Measurements from ENCODE around the gene ITGA2B. TPM values are rescaled to one million over a fixed set of nuclear protein-coding genes. Genes with fewer than 3 reads are reported as not detected.
"Not testable (repeated sequence)": the region's sequence is repeated elsewhere in the genome, so short reads cannot be mapped to it uniquely, and the experiment has no call there.

ITGA2B gene
- total RNA-seq, 1 donor from 2014 or later: 6.2 TPM

DNA sequence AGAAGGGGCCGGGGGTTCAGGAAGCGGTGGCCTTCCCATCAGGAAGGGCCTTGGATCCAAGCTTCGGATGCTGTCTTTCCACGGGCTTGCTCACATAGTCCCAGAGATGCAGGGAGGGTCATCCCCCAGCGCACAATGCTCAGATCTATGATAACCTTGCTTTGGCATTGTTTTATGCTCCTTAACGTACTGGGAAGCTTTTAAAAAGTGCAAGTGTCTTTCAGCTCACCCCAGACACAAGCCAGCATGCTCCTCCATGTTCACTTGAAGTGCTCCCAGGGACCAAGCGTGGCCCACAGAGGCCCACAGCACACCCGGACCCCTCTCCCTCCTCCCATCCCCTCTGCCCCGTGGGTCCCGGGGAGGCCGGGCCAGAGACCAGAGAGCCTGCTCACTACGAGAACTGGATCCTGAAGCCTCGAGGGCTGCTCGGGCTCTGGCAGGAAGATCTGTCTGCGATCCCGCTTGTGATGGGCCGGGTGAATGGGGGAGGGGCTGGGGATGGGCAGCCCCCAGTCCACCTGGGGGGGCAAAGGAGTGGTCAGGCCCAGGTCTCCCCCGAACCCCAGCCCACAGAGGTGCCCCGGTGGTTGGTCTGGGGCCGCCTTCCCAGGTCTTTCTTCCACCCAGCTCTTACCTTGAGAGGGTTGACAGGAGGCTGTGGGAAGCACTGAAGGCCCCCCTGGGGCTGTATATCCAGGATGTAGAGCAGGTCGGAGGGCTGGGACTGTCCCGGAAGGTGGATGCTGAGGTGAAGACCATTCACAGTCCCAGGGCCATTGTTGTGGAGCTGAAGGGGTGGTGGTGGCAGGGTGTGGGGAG is 14.0 kb downstream of the ITGA2B start:
- ATAC-seq (peak; percentile 29), DNase-seq (ENCODE audit: low spot score) (no peak)
- intact Hi-C loops (cut with DNase I): no loop called here

DNA sequence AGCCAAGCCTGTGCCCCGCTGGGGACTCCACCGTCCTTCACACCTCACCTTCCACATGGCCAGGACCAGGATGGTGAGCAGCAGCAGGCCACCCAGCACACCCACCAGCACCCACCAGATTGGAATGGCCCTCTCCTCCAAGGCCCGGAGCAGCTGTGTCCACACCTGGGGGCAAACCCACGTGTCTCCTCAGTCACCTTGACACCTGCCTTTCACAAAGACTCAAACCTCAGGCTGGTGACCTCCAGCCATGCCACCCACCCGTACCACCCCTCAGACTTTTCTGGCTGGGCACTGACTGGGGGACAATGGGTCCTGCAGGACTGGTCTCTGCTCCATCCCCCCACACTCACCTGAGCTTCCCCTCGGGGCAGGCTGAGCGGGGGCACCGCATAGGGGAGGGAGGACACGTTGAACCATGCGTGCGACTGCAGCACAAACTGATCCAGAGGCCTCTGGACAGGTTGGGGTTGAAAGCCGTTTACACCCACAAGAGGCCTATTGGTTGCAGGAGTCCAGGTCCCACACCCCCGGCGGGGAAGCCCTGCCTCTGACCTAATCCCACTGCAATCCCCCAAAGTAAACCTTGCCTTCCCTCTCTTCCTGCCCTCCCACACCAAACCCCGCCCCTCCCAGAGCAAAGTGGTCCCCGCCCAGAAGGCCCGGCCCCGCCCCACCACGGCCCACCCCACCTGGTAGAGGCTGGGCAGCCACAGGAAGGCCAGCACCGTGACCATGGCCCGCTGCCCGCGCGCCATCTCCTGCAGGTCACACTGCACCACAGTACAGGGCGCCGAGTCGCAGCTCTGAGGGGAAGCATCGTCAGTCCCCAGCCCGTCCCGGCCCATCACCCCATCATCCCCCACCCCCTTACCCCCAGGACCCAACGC is 14.9 kb downstream of the ITGA2B start:
- no peak for DNase-seq (ENCODE audit: low spot score)
- peak; percentile 32 for ATAC-seq
- intact Hi-C loops (cut with DNase I): no loop called here

DNA sequence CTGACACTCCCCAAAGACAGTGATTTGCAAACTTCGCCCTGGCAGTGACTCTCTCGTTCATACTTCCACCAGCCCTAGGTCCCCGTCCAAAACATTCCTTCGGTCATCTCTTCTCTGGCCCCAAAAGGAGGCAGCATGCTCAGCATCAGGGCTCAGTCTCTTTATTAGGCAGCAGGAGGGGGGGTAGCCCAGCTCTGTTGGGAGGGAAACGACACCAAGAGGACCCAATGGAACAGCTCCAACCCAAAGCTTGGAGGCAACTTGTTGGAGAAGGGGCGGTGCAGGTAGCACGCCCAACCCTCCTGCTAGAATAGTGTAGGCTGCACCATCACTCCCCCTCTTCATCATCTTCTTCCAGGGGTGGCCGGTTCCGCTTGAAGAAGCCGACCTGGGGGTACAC is 17.4 kb downstream of the ITGA2B start:
- DNase-seq (ENCODE audit: low spot score) (no peak), ATAC-seq (no peak)
- intact Hi-C loops (cut with DNase I): no loop called here

DNA sequence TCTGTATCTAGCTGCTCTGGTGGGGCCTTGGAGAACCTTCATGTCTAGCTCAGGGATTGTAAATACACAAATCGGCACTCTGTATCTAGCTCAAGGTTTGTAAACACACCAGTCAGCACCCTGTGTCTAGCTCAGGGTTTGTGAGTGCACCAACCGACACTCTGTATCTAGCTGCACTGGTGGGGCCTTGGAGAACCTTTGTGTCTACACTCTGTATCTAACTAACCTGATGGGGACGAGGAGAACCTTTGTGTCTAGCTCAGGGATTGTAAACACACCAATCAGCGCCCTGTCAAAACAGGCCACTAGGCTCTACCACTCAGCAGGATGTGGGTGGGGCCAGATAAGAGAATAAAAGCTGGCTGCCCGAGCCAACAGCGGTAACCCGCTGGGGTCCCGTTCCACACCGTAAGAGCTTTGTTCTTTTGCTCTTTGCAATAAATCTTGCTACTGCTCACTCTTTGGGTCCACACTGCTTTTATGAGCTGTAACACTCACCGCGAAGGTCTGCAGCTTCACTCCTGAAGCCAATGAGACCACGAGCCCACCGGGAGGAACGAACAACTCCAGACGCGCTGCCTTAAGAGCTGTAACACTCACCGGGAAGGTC is 19.9 kb downstream of the ITGA2B start:
- DNase-seq (ENCODE audit: low spot score); intact Hi-C loops (cut with DNase I); ATAC-seq: not testable (repeated sequence)

DNA sequence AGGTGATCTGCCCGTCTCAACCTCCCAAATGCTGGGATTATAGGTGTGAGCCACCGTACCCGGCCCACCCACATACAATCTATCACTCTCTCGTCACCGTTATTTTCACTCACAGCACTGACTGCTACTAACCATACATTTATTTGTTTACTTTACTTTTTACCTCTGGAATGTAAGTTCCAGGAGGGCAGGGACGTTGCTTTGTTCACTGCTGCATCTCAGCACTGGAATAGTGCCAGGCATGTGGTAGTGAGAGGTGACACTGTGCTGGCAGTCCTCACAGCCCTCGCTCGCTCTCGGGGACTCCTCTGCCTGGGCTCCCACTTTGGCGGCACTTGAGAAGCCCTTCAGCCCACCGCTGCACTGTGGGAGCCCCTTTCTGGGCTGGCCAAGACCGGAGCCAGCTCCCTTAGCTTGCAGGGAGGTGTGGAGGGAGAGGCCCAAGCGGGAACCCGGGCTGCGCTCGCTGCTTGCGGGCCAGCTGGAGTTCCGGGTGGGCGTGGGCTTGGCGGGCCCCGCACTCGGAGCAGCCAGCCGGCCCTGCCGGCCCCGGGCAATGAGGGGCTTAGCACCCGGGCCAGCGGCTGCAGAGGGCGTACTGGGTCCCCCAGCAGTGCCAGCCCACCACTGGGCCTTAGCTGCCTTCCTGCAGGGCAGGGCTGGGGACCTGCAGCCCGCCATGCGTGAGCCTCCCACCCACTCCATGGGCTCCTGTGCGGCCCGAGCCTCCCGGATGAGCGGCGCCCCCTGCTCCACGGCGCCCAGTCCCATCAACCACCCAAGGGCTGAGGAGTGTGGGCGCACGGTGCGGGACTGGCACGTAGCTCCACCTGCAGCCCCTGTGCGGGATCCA is 20.8 kb downstream of the ITGA2B start:
- DNase-seq (ENCODE audit: low spot score); intact Hi-C loops (cut with DNase I); ATAC-seq: not testable (repeated sequence)

DNA sequence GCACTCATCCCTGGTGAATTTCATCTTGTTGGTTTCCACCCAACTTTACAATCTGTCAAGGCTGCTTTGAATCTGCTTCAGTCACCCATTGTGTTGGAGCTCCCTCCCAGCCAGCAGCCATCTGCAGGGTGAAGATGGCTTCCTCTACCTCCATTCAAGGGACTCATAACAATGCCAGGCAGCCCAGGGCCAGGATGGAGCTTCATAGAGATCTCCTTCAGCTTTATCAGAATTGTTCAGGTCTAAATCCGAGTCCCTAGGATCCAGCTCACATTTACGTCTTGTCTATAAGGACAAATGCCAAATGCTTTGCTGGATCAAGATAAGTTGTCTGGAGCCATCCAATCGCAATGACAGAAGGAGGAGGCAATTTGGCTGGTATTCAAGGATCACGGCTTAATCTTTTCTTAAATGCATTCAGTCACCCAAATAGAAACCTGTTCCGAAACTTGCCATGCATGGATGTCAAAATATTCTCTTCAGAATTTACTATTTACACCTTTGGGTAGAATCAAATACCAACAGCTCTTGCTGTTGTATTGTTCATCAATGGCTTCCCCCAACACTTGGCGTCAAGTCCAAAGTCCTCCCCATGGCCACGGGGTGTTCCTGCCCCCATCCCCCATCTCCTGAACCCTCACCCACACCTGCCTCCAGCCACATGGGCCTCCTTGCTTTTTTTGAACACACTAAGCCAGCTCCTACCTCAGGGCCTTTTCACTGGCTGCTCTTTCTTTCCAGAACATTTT is 22.0 kb downstream of the ITGA2B start:
- intact Hi-C loops (cut with DNase I): no loop called here
- no peak for ATAC-seq

DNA sequence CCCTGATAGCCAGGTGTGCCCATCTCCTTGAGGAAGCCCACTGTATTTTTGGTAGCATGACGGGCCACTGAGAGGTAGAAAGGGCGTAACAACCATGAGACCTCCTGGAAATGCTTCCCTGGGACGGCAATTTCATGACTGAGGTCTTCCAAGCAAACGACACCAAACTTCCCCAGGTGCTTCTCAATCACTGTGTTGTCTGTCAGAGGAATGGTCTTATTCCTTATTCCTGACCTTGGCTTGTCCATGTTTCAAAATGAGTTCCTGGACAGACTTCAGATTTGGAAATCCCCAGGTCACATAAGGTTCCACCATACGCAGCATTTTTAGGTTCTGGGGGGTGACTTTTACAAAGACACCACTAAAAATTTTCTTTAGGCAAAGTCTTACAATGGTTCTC is 24.4 kb downstream of the ITGA2B start:
- DNase-seq (ENCODE audit: low spot score); intact Hi-C loops (cut with DNase I); ATAC-seq: not testable (repeated sequence)

More for the DNA sequence above, 22.0 kb downstream of the ITGA2B start:
- no peak for DNase-seq (ENCODE audit: low spot score)

DNA sequence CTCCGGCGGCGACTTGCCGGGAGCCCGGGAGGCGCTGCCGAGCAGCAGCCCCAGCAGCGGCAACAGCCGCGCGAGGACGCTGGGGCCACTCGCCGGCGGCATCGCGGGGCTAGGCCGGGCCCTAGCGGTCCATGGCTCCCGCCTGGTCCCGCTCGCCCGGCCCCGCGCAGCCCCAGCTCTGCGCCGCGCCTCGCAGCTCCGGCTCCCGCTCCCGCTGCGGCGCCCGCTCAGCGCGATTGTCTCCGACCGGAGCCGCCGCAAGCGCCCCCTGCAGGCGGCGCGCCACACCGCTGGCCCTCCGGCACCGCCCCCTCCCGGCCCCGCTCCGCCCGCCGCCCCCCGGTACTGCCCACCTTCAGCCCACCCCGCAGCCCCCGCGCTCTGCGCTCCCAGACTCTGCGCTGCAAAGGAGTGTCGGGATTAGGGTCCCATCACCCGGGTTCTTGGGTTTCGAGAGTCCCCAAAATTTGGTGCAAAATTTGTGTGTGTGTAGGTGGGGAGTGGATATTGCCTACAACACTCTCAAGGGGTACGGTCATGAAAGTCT is 25.8 kb downstream of the ITGA2B start, which contains the start of gene FAM171A2:
Gene FAM171A2, minus strand, starts transcription at position 241 of the 547 bp plus-strand sequence. Its CDS starts 139 bp downstream, at position 102.
- DNase-seq (ENCODE audit: low spot score): peak; percentile 80

DNA sequence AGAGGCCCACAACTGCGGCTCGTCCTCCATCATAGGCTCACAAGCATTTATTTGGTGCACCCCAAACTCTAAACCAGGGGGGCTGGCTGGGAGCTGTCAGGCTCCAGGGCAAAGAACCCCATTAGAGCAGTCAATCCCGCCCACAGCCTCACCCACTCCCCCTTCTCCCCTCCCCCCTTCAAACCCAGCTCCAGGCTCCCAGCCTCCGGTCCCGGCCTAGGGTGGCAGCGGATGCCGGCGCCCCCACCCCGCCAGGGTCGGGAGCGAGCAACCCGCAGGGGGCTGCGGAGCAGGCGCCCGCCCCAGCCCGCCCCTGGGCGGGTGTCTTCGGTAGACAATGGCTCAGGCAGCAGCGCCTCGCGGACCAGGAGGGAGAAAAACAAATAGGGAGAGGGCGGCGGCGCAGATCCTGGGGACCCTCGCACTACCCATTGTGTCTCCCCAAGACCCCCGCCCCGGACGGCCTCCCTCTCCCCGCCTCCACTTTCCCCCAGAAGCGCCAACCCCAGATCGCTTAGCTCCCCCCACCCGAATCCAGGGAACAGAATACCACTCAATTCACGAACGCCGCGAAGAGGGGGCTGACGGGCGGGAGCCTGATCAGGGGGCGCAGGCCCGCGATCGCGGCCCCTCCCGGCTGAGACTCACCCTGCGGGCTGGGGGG is 26.4 kb downstream of the ITGA2B start:
- intact Hi-C loops (cut with DNase I): no loop called here
- DNase-seq (ENCODE audit: low spot score) (no peak), ATAC-seq (peak; percentile 29)

More for the DNA sequence above, 25.8 kb downstream of the ITGA2B start, which contains the start of gene FAM171A2:
- ATAC-seq: peak; percentile 66
- intact Hi-C loops (cut with DNase I): no loop called here

DNA sequence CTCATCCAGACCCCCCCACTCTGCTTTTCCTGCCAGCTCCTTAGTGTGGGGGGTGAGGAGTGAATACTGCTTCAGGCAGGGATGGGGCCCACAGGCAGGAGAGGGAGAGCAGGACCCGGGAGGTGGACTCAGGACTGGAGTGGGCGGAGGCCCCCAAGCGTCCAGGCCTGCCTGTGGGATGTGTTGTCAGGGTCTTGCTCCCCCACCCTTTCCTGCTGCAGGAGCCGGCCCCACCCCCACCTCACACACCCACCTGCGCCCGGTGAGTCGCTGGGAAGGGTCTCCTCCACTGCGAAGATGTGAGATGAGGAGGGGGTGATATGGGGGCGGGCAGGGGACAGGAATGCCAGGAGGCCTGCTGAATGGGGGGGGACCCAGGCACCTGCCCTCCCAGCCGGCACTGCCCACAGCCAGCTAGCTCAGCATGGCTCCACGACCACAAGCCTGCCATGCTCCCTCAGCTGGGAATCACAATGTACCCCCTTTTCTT is 26.9 kb downstream of the ITGA2B start:
- ATAC-seq: peak; percentile 11
- intact Hi-C loops (cut with DNase I): no loop called here
- no peak for DNase-seq (ENCODE audit: low spot score)

DNA sequence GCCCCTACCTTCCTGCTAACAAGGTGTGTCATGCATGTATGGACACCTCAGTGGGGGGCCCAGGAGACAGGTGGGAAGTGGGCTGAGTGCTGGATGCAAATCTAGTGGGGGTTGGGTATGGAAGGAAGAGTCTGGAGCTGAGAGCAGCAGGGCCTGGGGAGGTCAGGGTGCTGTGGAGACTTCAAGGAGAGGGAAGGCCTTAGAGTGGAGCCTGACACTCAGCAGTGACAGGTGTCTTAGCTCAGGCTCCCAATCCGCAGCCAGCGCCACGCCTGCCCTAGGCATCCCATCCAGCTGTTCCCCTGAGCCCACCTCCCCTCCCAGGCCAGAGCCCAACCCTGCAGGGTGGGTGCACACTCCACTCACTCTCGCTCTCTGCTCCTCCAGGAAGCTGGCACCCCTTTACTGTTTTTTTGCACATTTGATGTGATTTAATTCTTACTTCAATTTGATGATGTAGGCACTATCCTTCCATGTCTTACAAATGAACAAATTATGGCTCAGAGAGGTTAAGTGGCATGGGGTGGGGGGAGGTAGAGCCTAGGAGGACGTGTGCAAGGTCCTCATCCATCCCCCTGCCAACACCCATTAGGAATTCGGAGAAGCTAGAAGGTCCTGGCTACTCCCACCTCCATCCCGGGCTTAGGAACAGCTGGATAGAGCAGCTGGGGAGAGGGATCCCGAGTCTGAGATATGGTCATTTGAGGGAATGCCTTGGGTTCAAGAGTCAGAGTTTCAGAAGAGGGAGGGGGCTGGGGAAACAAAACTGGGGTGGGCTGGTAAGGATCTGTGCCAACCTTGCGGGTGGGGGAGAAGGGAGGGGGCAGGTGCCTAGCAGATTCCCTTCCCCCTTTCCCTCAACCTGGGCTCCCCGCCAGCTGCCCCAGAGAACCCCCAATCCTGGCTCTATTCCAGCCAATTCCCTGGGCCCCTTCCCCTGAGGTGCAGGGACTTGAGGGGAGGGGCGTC is 27.9 kb downstream of the ITGA2B start:
- intact Hi-C loops (cut with DNase I): loop anchor here (2.0 kb wide), 1 partner anchor 27 kb away; no protein-coding TSS in a partner anchor
- ATAC-seq (no peak), DNase-seq (ENCODE audit: low spot score) (no peak)

DNA sequence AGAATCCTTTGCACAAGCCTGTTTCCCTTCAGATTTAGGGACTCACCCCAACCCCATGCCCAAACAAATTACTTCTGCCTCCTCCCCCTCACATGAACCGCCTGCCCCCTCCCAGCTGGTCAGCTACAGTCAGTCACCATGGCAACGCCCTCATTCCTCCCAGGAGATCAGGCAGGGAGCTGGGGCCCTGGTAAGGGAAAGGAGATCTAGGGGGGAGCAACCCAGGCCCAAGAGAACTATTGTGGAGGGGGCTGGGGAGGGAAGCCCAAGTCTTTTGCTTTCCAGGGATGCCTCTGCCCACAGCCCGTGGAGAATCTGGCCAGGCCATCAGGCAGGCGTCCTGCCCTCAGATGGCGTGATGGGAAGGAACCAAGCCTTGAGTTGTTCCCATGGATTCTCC is 28.6 kb downstream of the ITGA2B start:
- intact Hi-C loops (cut with DNase I): loop anchor here (2.0 kb wide), 1 partner anchor 26 kb away; no protein-coding TSS in a partner anchor

DNA sequence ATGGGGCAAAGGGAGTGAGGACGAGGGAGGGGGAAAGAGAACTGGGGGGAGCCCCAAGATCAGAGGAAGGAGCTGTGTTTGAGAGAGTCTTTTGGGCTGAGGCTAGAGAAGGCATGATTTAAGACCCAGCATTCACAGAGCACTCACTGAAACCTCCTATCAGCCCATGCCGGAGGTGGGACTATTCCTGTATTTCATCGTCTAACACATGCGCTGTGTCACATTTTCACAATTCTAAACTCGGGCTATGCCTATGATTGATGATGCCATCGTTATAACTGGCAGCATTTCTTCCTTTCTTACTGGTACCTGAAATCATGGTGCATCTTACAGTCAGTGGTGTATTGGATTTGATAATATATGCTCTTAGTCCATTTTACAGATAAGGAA is 29.3 kb downstream of the ITGA2B start:
- intact Hi-C loops (cut with DNase I): loop anchor here (2.0 kb wide), 1 partner anchor 25 kb away; no protein-coding TSS in a partner anchor
- no peak for ATAC-seq
- no peak for DNase-seq (ENCODE audit: low spot score)

More for the DNA sequence above, 28.6 kb downstream of the ITGA2B start:
- ATAC-seq (peak; percentile 62), DNase-seq (ENCODE audit: low spot score) (no peak)

DNA sequence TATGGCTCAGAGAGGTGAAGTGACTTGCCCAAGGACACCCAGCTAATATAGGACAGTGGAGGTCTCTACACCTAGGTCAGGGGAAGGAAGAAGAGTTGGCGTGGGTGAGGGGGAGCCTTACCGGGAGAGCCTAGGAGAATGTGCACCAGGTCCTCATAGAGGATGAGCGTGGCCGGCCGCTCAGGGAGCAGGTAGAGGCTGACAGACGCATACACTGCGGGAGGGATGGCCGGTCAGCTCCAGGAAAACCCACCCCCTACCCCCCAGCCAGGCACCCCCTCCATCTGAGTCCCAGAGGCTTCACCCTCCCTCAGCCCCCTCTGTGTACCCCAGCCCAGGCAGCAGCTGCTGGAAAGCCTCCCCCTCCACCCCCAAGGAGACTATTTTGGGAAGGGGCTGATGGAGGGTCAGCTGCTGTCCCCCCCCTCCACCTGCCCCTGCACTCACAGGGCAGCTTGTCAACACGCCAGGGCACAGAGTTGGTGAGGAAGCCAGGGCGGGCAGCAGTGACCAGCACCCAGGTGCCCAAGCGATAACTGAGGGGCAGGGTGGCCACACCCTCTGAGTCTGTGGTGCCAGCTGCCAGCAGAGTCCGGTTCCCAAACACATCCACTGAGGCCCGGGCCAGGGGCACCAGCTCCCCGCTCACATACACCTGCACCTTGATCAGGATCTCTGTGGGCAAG is 29.8 kb downstream of the ITGA2B start:
- intact Hi-C loops (cut with DNase I): loop anchor here (2.0 kb wide), 1 partner anchor 25 kb away; no protein-coding TSS in a partner anchor
- ATAC-seq (no peak), DNase-seq (ENCODE audit: low spot score) (no peak)

DNA sequence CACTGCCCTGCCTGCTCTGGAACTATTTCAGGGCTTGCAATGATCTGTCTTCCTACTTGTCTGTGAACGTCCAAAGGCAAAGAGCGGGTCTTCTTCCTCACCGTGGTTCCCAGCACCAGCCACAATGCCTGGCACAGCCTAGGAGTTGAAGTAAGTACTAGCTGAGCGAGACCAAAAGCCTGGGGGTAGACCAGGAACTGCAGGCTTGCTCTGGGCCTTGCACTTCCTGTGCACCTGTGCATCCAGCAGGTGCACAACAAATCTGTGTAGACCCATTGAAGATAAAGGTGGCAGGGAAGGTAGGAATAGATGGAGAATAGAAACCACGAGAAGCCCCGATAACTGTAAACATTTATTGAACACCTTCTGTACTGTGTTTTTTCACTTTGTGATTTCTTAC is 30.4 kb downstream of the ITGA2B start:
- intact Hi-C loops (cut with DNase I): no loop called here
- ATAC-seq: no peak

More for the DNA sequence above, 30.4 kb downstream of the ITGA2B start:
- no peak for DNase-seq (ENCODE audit: low spot score)
